Esophagus mucosa (tissue), 1 donor: ENCODE measurements around the gene POU2AF2. TPM values are rescaled to one million over a fixed set of nuclear protein-coding genes. Genes with fewer than 3 reads are reported as not detected.
"Not testable (repeated sequence)": the region's sequence is repeated elsewhere in the genome, so short reads cannot be mapped to it uniquely, and the experiment has no call there.

Experiments
- ATAC-seq: fragments of 200-7000 bp; cut with Tn5 transposase; one replicate; pipeline ENCODE4 v1.9.1; 2020
- total RNA-seq: library from RNA; stranded (reverse); gene quantifications from one replicate; pipeline ENCODE4 v1.2.4, GENCODE V29; 2023
- donor health status: DM: yes; HTN: yes; CAD: no.

The POU2AF2 gene
- total RNA-seq, result not detected

DNA sequence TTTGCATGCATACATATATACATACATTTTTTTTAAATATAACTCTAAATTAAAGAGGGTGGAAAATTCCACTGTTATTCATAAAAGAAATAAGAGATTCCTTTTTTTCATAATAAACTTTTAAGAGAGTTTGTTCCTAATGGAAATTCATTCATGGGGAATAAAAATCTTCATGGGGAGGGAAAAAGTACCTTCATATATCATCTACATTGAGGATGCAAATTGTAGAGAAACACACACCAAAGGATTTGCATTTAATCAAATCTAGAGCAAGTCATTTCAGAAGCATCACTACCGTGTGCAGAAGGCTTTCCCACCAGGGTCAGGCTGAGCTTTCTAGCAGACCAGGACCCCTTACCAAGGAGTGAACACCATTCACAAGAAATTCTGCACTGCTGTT is at the start of gene POU2AF2:
TSS of gene POU2AF2 (plus strand) at position 301 of the 400 bp plus-strand sequence. CDS start 129 bp downstream, outside the sequence.
- no peak for ATAC-seq

- ATAC-seq, result no peak
These were observed 45.5 kb upstream of the POU2AF2 start for GRCh38 chr11:111200010-111200534.

- ATAC-seq, result no peak
These were observed 41.3 kb upstream of the POU2AF2 start for GRCh38 chr11:111204211-111204610.

GRCh38 chr11:111205632-111206385 is 39.7 kb upstream of the POU2AF2 start:
- no peak for ATAC-seq

- ATAC-seq, result no peak
These were observed 39.1 kb upstream of the POU2AF2 start for GRCh38 chr11:111206472-111206871.

DNA sequence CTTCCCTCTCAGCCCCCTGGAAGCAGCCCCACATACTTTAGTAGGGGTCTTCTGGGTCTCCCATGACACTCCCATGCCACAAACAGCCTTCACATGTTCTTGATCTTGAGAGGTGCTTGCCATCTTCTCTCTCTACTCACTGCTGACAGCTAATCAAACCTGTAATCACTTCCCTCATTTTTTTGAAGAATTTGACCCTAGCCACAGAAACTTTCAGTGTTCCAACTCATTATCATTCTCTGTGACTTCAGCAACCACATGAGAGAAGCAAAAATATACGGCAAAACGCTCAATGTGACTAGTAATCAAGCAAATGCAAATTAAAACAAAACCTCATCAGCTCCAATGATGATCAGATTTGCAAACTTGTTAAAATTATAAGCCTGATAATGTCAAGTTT is 38.3 kb upstream of the POU2AF2 start:
- ATAC-seq, result no peak

DNA sequence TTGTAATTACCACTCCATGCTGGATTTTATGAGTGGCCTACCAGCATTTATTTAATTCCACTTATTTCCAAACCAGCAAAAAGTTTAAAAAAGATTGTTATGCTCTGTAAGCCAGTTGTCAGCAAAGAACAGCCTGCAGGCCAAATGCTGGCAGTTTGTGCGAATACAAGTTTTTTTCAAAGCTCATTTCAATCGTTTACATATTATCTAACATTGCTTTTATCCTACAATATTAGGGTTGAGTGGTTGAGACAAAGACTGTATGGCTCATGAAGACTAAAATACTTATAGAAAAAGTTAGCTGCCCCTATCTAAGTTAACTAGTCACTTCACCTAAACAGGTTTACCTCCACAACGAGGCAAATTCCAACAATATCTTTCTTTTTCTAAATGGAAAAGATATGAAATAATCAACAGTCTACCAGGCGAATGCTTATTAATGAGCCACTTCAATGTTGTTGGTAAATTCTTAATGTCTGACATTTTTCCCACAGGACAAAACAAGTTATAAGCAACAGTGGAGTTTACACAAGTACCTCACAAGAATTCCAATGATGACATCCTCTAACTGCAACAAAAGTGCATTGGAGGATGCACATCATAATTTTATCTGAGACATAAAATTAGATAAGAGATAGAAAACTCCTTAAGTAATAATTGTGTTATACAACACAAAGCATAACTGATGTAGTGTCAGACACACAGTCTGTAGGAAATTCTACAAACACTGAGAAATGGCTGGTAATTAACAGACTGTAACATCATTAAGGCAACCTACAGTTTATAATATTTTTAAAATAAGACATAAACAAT is 35.8 kb upstream of the POU2AF2 start:
- ATAC-seq, result no peak

DNA sequence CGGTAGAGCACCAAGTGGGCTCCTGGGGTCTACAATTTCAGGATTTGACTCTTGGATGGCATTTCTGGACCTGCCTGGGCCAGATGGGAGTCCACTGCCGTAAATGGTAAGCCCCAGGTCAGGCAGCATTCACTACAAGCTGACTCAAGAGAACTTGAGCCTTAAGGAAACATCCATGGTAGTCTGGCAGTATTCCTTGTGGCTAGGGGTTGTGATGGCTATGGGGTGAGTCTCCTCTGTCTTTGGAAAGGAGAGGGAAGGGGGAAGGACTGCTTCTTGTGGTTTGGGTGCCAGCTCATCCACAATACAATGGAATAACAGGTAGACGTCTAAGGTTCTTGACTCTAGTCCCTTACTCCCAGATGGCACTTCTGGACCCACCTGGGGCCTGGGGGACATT is 32.3 kb upstream of the POU2AF2 start:
- ATAC-seq, result no peak

DNA sequence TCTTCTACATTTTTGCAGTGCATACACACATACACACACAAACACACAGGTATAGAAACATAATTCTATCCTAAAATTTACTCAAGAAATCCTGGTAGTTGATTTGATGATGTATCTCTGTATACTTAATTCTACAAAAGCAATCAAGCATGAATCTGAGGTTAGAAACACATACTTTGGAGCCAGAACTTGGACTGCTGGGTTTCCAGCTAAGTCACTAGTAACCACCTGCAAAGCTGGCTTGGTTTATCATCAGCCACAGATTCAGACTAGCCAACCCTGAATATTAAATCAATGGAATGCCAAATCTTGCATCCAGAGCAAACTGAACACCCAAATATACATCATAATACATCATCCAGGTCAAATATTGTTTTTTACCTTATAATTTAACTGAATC is 24.8 kb upstream of the POU2AF2 start:
- ATAC-seq, result no peak

DNA sequence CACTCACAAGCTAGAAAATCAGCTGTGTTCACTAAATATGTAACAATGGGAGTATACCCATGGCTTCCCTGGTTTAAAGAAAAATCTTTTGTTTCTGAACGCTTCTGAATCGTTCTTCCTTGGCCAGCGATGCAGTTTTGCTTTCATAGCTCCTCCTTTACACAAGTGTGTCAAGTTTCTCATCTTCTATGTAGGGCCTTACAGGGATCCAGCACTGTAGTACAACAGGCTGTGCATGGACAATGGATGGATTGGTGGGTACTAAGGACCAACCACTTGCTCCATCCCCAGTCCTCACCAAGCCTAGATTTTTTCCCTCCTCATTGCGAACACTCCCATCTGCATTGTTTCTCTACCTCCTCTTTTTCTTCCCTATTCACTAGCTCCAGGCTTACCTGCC is 24.3 kb upstream of the POU2AF2 start:
- no peak for ATAC-seq

GRCh38 chr11:111221936-111222335 is 23.6 kb upstream of the POU2AF2 start:
- ATAC-seq, result not testable (repeated sequence)

- not testable (repeated sequence) for ATAC-seq
These were observed 22.6 kb upstream of the POU2AF2 start for GRCh38 chr11:111222821-111223455.

- ATAC-seq, result no peak
These were observed 19.6 kb upstream of the POU2AF2 start for GRCh38 chr11:111225881-111226280.

- no peak for ATAC-seq
These were observed 15.9 kb upstream of the POU2AF2 start for GRCh38 chr11:111229604-111230003.

DNA sequence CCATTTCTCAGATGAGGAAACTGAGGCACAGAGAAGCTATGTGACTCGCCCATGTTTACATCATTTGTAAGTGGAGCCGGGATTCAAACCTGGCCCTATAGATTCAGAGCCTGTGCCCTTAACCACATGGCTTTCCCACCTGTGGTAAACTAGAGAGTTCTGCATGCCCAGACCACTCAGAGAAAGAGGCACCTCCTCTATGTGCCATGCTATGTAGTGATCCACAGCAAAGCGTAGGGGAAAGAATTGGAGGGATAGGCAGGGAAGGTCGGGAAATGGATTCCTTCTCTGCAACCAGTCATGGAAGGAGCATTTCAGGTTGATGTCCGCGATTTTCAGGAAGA is 15.4 kb upstream of the POU2AF2 start:
- peak; percentile 38 for ATAC-seq

GRCh38 chr11:111231836-111232235 is 13.7 kb upstream of the POU2AF2 start:
- ATAC-seq, result no peak

- no peak for ATAC-seq
These were observed 9.1 kb upstream of the POU2AF2 start for GRCh38 chr11:111236383-111236782.

DNA sequence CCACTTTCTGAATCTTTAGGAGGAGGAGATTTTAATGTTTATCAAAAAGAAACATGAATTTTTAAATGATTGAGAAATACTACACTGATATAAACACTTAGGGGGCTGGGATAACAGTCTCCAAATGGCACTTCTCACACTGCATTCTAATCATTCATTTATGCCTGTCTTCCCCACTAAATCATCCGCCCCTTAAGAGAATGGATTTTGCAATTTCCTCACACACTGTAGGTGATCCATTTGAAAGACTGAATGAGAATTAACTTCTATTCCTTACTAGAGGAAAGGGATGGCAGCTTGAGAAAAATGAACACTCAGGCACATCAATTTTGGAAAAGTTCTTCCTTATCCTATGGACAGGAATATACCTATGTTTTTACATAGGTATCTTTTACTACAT is 7.6 kb upstream of the POU2AF2 start:
- ATAC-seq, result no peak

DNA sequence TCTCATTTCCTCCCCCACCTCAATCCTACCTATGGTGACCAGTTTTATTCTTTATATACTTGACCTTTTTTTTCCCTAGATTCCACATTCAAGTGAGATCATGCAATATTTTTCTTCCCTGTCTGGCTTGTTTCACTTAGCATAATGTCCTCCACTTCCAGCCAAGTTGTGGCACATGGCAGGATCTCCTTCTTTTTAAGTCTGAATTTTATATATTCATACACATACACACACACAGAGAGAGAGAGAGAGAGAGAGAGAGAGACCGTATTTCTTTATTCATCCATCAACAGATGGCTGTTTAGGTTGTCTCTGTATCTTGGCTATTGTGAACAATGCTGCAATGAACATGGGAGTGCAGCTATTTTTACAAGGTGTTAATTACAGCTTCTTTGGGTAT is 1.4 kb downstream of the POU2AF2 start:
- no peak for ATAC-seq

DNA sequence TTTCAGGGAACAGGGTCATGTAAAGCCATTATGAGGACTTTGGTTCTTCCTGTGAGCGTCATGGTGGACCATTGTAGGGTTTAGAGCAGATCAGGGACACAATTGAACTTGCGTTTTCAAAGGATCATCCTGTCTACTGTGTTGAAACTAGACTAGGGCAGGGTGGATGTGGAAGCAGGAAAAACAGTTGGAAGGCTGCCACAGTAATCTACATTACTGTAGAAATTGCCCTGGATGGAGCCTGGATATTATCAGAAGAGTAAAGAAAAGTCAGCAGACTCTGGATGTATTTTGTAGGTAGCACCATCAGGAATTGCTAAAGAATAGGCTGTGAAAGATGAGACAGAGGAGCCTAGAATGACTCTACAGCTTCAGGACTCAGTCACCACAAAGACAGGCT is 5.4 kb downstream of the POU2AF2 start:
- ATAC-seq, result no peak

- no peak for ATAC-seq
These were observed 7.6 kb downstream of the POU2AF2 start for GRCh38 chr11:111253131-111253530.

DNA sequence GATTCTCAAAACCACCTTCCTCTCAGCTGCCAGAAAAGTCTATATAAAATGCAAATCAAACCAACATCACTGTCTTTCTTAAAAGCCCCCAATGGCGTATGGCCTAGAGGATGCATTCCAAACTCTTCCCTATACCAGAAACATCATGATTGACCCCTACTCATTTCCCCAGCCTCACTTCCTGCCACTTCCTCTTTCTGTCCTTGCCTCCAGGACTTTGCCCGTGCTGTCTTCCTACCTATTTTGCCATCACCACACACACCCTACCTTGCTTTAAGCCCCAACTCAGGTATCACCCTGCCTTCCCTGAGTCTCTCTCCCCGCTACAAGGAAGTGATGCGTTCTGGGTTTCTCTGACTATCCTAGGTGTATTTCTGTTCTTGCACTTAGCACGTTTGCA is 8.1 kb downstream of the POU2AF2 start:
- no peak for ATAC-seq

- no peak for ATAC-seq
These were observed 12.5 kb downstream of the POU2AF2 start for GRCh38 chr11:111258046-111258445.
